Gastroesophageal sphincter (tissue), 3 donors: Measurements from ENCODE around the gene ITGB5.

ENCODE experiments used
- EP300 ChIP-seq: sonication (generic); formaldehyde crosslinking; IDR thresholded peaks from one replicate; pipeline ENCODE4 v1.6.1; 2017; ENCODE audit warnings: antibody characterized with exemption, mild to moderate bottlenecking
- POLR2AphosphoS5 ChIP-seq: sonication (generic); formaldehyde crosslinking; IDR thresholded peaks from one replicate; pipeline ENCODE4 v1.6.1; 2017; ENCODE audit warnings: antibody characterized with exemption
- TF ChIP-seq, protein P1 (sequence below), 4 experiments: fragments of 200-600 bp in 2 of 4; fragments of 450-650 bp in 2 of 4; sonication (generic) in 1 of 4; IDR thresholded peaks; one replicate each; pipeline ENCODE4 v1.5.1; 2017 to 2019; ENCODE audit warnings: antibody characterized with exemption in 4 of 4, mild to moderate bottlenecking in 2 of 4, moderate library complexity in 2 of 4

DNA sequence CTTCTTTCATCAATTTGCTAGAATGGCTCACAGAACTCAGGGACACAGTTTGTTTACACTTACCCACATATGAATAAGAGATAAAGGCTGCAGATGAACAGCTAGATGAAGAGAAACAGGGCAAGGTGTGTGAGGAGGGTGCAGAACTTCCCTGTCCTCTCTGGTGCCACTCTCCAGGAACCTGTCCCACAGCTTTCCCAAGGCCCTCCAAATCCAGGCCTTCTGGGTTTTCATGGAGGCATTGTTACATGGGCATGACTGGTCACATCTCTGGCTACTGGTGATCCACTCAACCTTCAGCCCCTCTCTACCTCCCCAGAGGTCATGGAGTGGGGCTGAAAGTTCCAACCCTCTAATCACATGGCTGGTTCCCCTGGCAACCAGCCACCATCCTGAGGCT, 73.6 kb downstream of the ITGB5 start:
- TF ChIP-seq, protein P1, sequence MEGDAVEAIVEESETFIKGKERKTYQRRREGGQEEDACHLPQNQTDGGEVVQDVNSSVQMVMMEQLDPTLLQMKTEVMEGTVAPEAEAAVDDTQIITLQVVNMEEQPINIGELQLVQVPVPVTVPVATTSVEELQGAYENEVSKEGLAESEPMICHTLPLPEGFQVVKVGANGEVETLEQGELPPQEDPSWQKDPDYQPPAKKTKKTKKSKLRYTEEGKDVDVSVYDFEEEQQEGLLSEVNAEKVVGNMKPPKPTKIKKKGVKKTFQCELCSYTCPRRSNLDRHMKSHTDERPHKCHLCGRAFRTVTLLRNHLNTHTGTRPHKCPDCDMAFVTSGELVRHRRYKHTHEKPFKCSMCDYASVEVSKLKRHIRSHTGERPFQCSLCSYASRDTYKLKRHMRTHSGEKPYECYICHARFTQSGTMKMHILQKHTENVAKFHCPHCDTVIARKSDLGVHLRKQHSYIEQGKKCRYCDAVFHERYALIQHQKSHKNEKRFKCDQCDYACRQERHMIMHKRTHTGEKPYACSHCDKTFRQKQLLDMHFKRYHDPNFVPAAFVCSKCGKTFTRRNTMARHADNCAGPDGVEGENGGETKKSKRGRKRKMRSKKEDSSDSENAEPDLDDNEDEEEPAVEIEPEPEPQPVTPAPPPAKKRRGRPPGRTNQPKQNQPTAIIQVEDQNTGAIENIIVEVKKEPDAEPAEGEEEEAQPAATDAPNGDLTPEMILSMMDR (IDR thresholded peaks at IDR 0.05) = no peak
- TF ChIP-seq EP300 (no peak), POLR2AphosphoS5 (no peak)
